Activated naive CD4-positive, alpha-beta T cell treated with anti-CD3 and anti-CD28 coated beads for 36 hours (primary cell): ENCODE data around the gene SQOR. TPM values are rescaled to one million over a fixed set of nuclear protein-coding genes. Genes with fewer than 3 reads are reported as not detected.
"Not testable (repeated sequence)": the region's sequence is repeated elsewhere in the genome, so short reads cannot be mapped to it uniquely, and the experiment has no call there.

ENCODE experiments used
- CTCF ChIA-PET: fragments of 350-600 bp; sonication (Branson Sonifier 250); formaldehyde crosslinking; loops from one replicate; lab custom pipeline; 2021; ENCODE audit warnings: antibody characterized with exemption; lab: Charles Lee
- DNase-seq: peaks from one replicate; pipeline ENCODE4 v3.0.0-alpha.2; 2020
- H3K27ac Mint-ChIP-seq: one replicate; pipeline ENCODE4 v1.8.0; 2021; ENCODE audit warnings: mild to moderate bottlenecking, mixed read lengths
- H3K27me3 Mint-ChIP-seq: one replicate; pipeline ENCODE4 v1.8.0; 2021; ENCODE audit warnings: low read depth, mixed read lengths
- H3K36me3 Mint-ChIP-seq: one replicate; pipeline ENCODE4 v1.8.0; 2021; ENCODE audit warnings: low read depth, mixed read lengths
- H3K4me1 Mint-ChIP-seq: one replicate; pipeline ENCODE4 v1.8.0; 2021; ENCODE audit warnings: low read depth, mixed read lengths
- H3K4me3 Mint-ChIP-seq: one replicate; pipeline ENCODE4 v1.8.0; 2021; ENCODE audit warnings: mild to moderate bottlenecking, moderate library complexity, mixed read lengths
- H3K9me3 Mint-ChIP-seq: one replicate; pipeline ENCODE4 v1.8.0; 2021; ENCODE audit warnings: mixed read lengths
- intact Hi-C: fragments of 100-400 bp; cut with micrococcal nuclease; formaldehyde crosslinking; loops from one replicate; pipeline ENCODE4 v1.15.1; 2023
- total RNA-seq, 2 experiments: library from RNA; stranded (reverse); gene quantifications; one replicate each; pipeline ENCODE4 v1.2.3, GENCODE V29; 2021

SQOR gene
- total RNA-seq, 2 experiments from 2014 or later = 54.3 to 56.4 TPM

- peaks cover 8% of the 10 kb centered on the region for H3K36me3 Mint-ChIP-seq
- H3K4me3 Mint-ChIP-seq = no peak overlapping the region
- H3K27ac Mint-ChIP-seq = no peak overlapping the region
- no peaks in the 10 kb centered on the region for H3K27me3 Mint-ChIP-seq
- peaks cover 56% of the 10 kb centered on the region for H3K4me1 Mint-ChIP-seq
- CTCF ChIA-PET = interaction anchor here (0.8 to 1.1 kb wide), 2 partner anchors 189 to 218 kb away, joined by 3 read pairs; no protein-coding TSS in a partner anchor
- peaks cover 2% of the 10 kb centered on the region for H3K9me3 Mint-ChIP-seq
- DNase-seq = no peak
- intact Hi-C loops = no loop called here
Measured at GRCh38 chr15:45648521-45649200, 13.8 kb downstream of the SQOR start.

DNA sequence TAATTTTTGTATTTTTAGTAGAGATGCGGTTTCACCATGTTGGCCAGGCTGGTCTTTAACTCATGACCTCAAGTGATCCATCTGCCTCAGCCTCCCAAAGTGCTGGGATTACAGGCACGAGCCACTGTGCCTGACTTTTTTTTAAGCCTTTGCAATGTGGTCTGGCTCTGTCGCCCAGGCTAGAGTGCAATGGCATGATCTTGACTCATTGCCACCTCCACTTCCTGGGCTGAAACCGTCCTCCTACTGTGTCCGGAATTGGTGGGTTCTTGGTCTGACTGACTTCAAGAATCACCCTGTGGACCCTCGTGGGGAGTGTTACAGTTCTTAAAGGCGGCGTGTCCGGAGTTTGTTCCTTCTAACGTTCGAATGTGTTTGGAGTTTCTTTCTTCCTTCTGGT is 15.2 kb downstream of the SQOR start:
- CTCF ChIA-PET, DNase-seq: not testable (repeated sequence)

DNA sequence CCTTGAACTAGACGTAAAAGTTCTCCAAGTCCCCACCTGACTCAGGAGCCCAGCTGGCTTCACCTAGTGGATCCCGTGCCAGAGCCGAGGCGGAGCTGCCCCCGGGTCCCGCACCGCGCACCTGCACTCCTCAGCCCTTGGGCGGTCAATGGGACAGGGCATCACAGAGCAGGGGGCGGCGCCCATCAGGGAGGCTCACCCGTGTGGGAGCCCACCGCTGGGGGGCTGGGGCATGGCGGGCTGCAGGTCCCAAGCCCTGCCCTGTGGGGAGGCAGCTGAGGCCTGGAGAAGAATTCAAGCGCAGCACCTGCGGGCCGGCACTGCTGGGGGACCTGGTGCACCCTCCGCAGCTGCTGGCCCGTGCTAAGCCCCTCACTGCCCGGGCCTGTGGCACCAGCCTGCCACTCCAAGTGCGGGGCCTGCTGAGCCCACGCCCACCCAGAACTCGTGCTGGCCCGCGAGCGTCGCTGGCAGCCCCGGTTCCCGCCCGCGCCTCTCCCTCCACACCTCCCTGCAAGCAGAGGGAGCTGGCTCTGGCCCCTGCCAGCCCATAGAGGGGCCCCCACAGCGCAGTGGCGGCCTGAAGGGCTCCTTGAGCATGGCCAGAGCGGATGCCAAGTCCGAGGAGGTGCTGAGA is 16.2 kb downstream of the SQOR start:
- no peak overlapping the region for H3K4me3 Mint-ChIP-seq
- peaks cover 5% of the 10 kb centered on the region for H3K36me3 Mint-ChIP-seq
- CTCF ChIA-PET = interaction anchor here (0.7 kb wide), 1 partner anchor 16 kb away, joined by 3 read pairs; no protein-coding TSS in a partner anchor
- intact Hi-C loops = no loop called here
- no peak for DNase-seq
- peaks cover 47% of the 10 kb centered on the region for H3K4me1 Mint-ChIP-seq
- no peaks in the 10 kb centered on the region for H3K27me3 Mint-ChIP-seq
- peaks cover 2% of the 10 kb centered on the region for H3K9me3 Mint-ChIP-seq
- no peak overlapping the region for H3K27ac Mint-ChIP-seq

More for the DNA sequence above, 15.2 kb downstream of the SQOR start:
- H3K27me3 Mint-ChIP-seq, H3K36me3 Mint-ChIP-seq, H3K4me3 Mint-ChIP-seq, intact Hi-C loops, H3K9me3 Mint-ChIP-seq: not testable (repeated sequence)
- peaks cover 53% of the 10 kb centered on the region for H3K4me1 Mint-ChIP-seq
- H3K27ac Mint-ChIP-seq = peak overlapping the region; percentile 61

- peaks cover 5% of the 10 kb centered on the region for H3K36me3 Mint-ChIP-seq
- H3K4me3 Mint-ChIP-seq = no peak overlapping the region
- H3K27ac Mint-ChIP-seq = no peak overlapping the region
- H3K9me3 Mint-ChIP-seq = peaks cover 2% of the 10 kb centered on the region
- no peak for DNase-seq
- CTCF ChIA-PET = interaction anchor here (0.6 to 0.7 kb wide), 2 partner anchors 18 to 44 kb away, joined by 3 to 4 read pairs; no protein-coding TSS in a partner anchor
- H3K4me1 Mint-ChIP-seq = peaks cover 39% of the 10 kb centered on the region
- intact Hi-C loops = no loop called here
- H3K27me3 Mint-ChIP-seq = no peaks in the 10 kb centered on the region
Measured at GRCh38 chr15:45653702-45654424, 19.0 kb downstream of the SQOR start.

GRCh38 chr15:45654749-45655148 is 19.9 kb downstream of the SQOR start:
- Mint-ChIP-seq H3K36me3 (peaks cover 5% of the 10 kb centered on the region), H3K27me3 (no peaks in the 10 kb centered on the region), H3K4me1 (peaks cover 34% of the 10 kb centered on the region), H3K9me3 (peaks cover 2% of the 10 kb centered on the region), H3K27ac (no peak overlapping the region), H3K4me3 (no peak overlapping the region)
- intact Hi-C loops = no loop called here
- DNase-seq = no peak
- CTCF ChIA-PET = no interaction called here

DNA sequence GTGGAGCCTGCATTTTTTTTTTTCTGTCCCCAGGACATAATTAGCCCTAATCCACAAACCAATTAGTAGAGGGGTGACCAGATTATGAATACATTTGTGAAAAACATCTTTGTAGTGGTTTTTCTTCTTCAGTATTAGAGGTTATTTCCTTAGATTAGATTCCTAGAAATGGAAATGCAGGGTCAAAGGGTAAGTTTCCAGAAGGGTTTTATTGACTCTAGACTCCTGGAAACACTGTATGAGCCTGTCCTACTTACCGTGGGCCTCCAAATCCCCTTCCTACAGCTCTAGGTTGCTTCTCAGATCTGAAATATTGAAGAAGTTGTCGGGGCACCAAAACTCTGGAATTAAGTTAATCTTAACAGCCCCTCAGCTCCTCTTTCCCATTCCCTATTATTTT is 22.4 kb downstream of the SQOR start:
- H3K9me3 Mint-ChIP-seq = no peaks in the 10 kb centered on the region
- CTCF ChIA-PET = interaction anchor here (1.1 kb wide), 1 partner anchor 48 kb away, joined by 3 read pairs; no protein-coding TSS in a partner anchor
- H3K4me1 Mint-ChIP-seq = peaks cover 24% of the 10 kb centered on the region
- H3K36me3 Mint-ChIP-seq = peaks cover 10% of the 10 kb centered on the region
- no peak overlapping the region for H3K27ac Mint-ChIP-seq
- intact Hi-C loops = no loop called here
- no peak overlapping the region for H3K4me3 Mint-ChIP-seq
- DNase-seq = no peak
- no peaks in the 10 kb centered on the region for H3K27me3 Mint-ChIP-seq

DNA sequence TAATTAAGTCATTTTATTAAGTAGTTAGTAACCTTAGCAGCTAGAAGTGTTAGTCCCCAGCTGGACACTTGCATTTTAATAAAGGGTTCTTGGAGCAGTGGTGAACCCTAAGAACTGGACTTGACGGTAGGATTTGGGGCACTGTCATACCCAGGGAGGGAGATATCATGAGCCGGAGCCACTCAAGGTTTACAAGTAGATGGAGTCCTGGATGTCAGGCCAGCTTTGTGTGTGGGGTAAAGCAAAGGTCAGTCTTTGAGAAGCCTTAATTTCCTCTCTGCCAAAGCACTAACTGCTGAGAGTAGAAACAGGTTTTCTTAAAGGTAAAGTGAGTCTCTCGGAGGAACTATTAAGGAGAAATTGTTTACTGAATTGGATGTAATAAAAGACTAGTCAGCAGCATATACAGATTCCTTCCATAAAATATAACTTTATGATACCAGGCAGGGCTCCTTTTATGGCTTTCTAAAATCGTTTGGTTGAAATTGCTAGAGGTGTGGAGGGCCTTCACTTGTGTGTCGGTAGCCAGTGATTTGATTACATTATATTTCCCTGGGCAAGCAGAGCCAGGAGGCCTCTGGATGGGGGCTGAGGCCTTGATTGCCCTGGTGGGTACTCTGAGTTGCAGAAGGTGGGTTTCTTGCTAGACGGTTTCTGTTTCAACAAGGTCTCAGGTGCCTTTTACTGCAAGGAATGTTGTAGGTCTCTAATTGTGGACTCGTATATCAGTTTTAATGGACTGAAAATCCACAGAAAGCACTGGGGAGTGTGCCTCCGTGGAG is 23.1 kb downstream of the SQOR start:
- H3K27ac Mint-ChIP-seq = no peak overlapping the region
- no peak for DNase-seq
- H3K36me3 Mint-ChIP-seq = peaks cover 11% of the 10 kb centered on the region
- no peaks in the 10 kb centered on the region for H3K27me3 Mint-ChIP-seq
- H3K4me1 Mint-ChIP-seq = peaks cover 22% of the 10 kb centered on the region
- intact Hi-C loops = no loop called here
- H3K4me3 Mint-ChIP-seq = no peak overlapping the region
- CTCF ChIA-PET = interaction anchor here (0.7 to 1.1 kb wide), 2 partner anchors 47 to 48 kb away, joined by 3 read pairs; no protein-coding TSS in a partner anchor
- no peaks in the 10 kb centered on the region for H3K9me3 Mint-ChIP-seq

DNA sequence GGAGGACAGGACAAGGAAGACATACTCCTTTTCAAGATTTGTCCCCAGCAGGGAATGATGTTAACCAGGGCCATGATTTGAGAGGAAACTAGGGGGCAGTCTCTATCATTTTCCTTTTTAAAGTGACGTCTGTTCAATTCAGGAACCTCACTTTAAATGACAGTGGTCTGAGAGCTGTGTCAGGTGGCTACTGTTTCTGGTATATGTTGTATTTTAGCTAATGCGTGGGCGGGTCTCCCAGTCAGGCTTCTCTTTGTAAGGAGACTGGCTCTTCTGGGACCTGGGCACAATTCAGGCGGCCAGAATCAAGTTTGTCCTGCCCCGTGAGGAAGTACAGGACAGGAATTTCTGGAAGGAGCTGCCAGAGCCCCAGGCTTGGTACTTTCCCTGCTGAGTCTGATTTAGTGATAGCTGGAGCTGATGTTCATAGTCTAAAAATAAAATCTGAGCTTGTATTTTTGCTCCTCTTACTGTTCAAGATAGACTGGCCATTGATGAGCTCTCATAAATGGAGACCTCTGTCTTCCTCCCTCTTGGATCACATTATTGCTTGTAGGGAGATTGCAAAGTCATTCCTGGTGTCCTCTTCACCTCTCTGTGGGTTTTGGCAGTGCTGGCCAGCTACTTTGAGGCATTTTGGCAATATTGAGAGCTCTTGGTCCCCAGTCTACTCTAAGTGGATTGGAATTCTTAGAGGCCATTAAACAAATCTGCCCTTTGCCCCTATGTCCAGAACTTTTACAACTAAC is 25.6 kb downstream of the SQOR start:
- intact Hi-C loops = no loop called here
- no peak overlapping the region for H3K27ac Mint-ChIP-seq

DNA sequence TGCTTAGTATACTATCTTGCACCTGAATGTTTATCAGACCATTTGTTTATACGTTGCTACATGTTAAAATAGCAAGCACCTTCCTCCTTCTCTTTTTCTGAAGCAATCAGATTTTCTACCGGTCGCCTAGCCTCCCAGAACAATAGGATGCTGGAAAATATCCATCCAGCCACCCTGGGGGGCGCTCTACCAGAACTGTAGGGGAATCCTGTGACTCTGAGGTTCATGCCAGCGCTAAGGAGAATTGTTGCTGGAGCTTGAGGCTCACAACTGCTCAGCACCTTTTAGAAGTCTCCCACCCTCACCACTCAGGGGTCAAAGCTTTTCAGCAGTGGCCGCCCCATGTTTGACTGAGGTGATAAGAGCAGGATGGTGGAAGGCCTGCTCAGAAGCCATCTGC is 27.5 kb downstream of the SQOR start:
- Mint-ChIP-seq H3K27ac (no peak overlapping the region), H3K4me1 (peaks cover 7% of the 10 kb centered on the region), H3K9me3 (no peaks in the 10 kb centered on the region), H3K36me3 (peaks cover 21% of the 10 kb centered on the region), H3K27me3 (no peaks in the 10 kb centered on the region), H3K4me3 (no peak overlapping the region)
- intact Hi-C loops = no loop called here
- DNase-seq = no peak
- CTCF ChIA-PET = interaction anchor here (1.2 kb wide), 1 partner anchor 16 kb away, joined by 4 read pairs; no protein-coding TSS in a partner anchor

More for the DNA sequence above, 25.6 kb downstream of the SQOR start:
- Mint-ChIP-seq H3K36me3 (peaks cover 17% of the 10 kb centered on the region), H3K4me3 (no peak overlapping the region), H3K4me1 (peaks cover 10% of the 10 kb centered on the region), H3K9me3 (no peaks in the 10 kb centered on the region), H3K27me3 (no peaks in the 10 kb centered on the region)
- no peak for DNase-seq
- CTCF ChIA-PET = interaction anchor here (1.0 to 1.3 kb wide), 2 partner anchors 18 to 49 kb away, joined by 3 read pairs; no protein-coding TSS in a partner anchor

- H3K4me1 Mint-ChIP-seq = peaks cover 4% of the 10 kb centered on the region
- H3K36me3 Mint-ChIP-seq = peaks cover 25% of the 10 kb centered on the region
- no peak for DNase-seq
- H3K27me3 Mint-ChIP-seq = no peaks in the 10 kb centered on the region
- no peak overlapping the region for H3K4me3 Mint-ChIP-seq
- no peak overlapping the region for H3K27ac Mint-ChIP-seq
- intact Hi-C loops = no loop called here
- CTCF ChIA-PET = interaction anchor here (1.4 kb wide), 1 partner anchor 41 kb away, joined by 5 read pairs; no protein-coding TSS in a partner anchor
- H3K9me3 Mint-ChIP-seq = no peaks in the 10 kb centered on the region
Measured at GRCh38 chr15:45664451-45664850, 29.6 kb downstream of the SQOR start.

- H3K27me3 Mint-ChIP-seq = no peaks in the 10 kb centered on the region
- H3K27ac Mint-ChIP-seq = no peak overlapping the region
- intact Hi-C loops = no loop called here
- peaks cover 25% of the 10 kb centered on the region for H3K36me3 Mint-ChIP-seq
- DNase-seq = no peak
- CTCF ChIA-PET = interaction anchor here (0.6 to 0.7 kb wide), 2 partner anchors 10 to 440 kb away, joined by 3 read pairs; no protein-coding TSS in a partner anchor
- H3K4me1 Mint-ChIP-seq = peaks cover 4% of the 10 kb centered on the region
- H3K9me3 Mint-ChIP-seq = no peaks in the 10 kb centered on the region
- no peak overlapping the region for H3K4me3 Mint-ChIP-seq
Measured at GRCh38 chr15:45665261-45665660, 30.4 kb downstream of the SQOR start.
